Left ventricle myocardium inferior (tissue), 1 donor: ENCODE measurements around the gene STON2. TPM values are rescaled to one million over a fixed set of nuclear protein-coding genes. Genes with fewer than 3 reads are reported as not detected.

ENCODE experiments used
- DNase-seq: peaks from one replicate; pipeline ENCODE4 v3.0.0-alpha.2; 2020
- H3K27ac ChIP-seq: fragments of 200-600 bp; replicated peaks from 2 replicates; pipeline ENCODE4 v1.8.0; 2021
- H3K27me3 ChIP-seq: fragments of 200-600 bp; 2 replicates; pipeline ENCODE4 v1.8.0; 2021; ENCODE audit warnings: low read depth
- H3K36me3 ChIP-seq: fragments of 200-600 bp; 2 replicates; pipeline ENCODE4 v1.8.0; 2021
- H3K4me1 ChIP-seq: fragments of 200-600 bp; 2 replicates; pipeline ENCODE4 v1.8.0; 2021
- H3K4me3 ChIP-seq: fragments of 200-600 bp; 2 replicates; pipeline ENCODE4 v1.8.0; 2021; ENCODE audit warnings: mild to moderate bottlenecking, moderate library complexity
- H3K9me3 ChIP-seq: fragments of 200-600 bp; replicated peaks from 2 replicates; pipeline ENCODE4 v1.8.0; 2021
- CTCF ChIP-seq: fragments of 200-600 bp; IDR thresholded peaks from 2 replicates; pipeline ENCODE4 v1.8.0; 2021; ENCODE audit warnings: antibody characterized with exemption, mild to moderate bottlenecking, borderline replicate concordance
- intact Hi-C: fragments of 100-400 bp; cut with micrococcal nuclease; formaldehyde crosslinking; loops from one replicate; pipeline ENCODE4 v1.11.0; 2022
- total RNA-seq: library from RNA; stranded (reverse); fragmentation: NEBNext Ultra II Directional; extraction: Animal tissue kit (Norgen Biotek cat#: 25700); gene quantifications from one replicate; pipeline ENCODE4 v1.2.1, GENCODE V29; 2021
- donor health status: DM: no; HTN: yes; CAD: no; lungs with severe emphysema.

STON2 gene
- total RNA-seq, 1 donor from 2014 or later, result 8.3 TPM

- Histone ChIP-seq H3K27me3 (peaks cover under 1% of the 10 kb centered on the region), H3K4me1 (peaks cover 7% of the 10 kb centered on the region), H3K9me3 (no peaks in the 10 kb centered on the region), H3K4me3 (no peak overlapping the region), H3K27ac (no peak overlapping the region), H3K36me3 (no peaks in the 10 kb centered on the region)
- DNase-seq, result no peak
- intact Hi-C loops, result no loop called here
- no peak for TF ChIP-seq CTCF
Observed at GRCh38 chr14:81314443-81315175, 85.5 kb downstream of the STON2 start.

GRCh38 chr14:81313775-81314429, 86.2 kb downstream of the STON2 start:
- intact Hi-C loops, result no loop called here
- H3K36me3 ChIP-seq, result no peaks in the 10 kb centered on the region
- no peak overlapping the region for H3K27ac ChIP-seq
- DNase-seq, result no peak
- H3K4me1 ChIP-seq, result peaks cover 7% of the 10 kb centered on the region
- H3K4me3 ChIP-seq, result no peak overlapping the region
- H3K27me3 ChIP-seq, result peaks cover 5% of the 10 kb centered on the region
- no peaks in the 10 kb centered on the region for H3K9me3 ChIP-seq
- TF ChIP-seq CTCF, result no peak

- H3K4me3 ChIP-seq, result no peak overlapping the region
- intact Hi-C loops, result no loop called here
- H3K27ac ChIP-seq, result no peak overlapping the region
- no peaks in the 10 kb centered on the region for H3K9me3 ChIP-seq
- H3K27me3 ChIP-seq, result peaks cover 6% of the 10 kb centered on the region
- H3K4me1 ChIP-seq, result peaks cover 7% of the 10 kb centered on the region
- no peak for DNase-seq
- H3K36me3 ChIP-seq, result no peaks in the 10 kb centered on the region
- TF ChIP-seq CTCF, result no peak
Observed at GRCh38 chr14:81313200-81313599, 86.9 kb downstream of the STON2 start.

- no peaks in the 10 kb centered on the region for H3K36me3 ChIP-seq
- no peak for TF ChIP-seq CTCF
- DNase-seq, result no peak
- H3K27ac ChIP-seq, result no peak overlapping the region
- no peaks in the 10 kb centered on the region for H3K9me3 ChIP-seq
- intact Hi-C loops, result no loop called here
- no peak overlapping the region for H3K4me3 ChIP-seq
- peaks cover 7% of the 10 kb centered on the region for H3K4me1 ChIP-seq
- peaks cover 6% of the 10 kb centered on the region for H3K27me3 ChIP-seq
Observed at GRCh38 chr14:81312289-81312876, 87.7 kb downstream of the STON2 start.

GRCh38 chr14:81311778-81312177, 88.3 kb downstream of the STON2 start:
- Histone ChIP-seq H3K27ac (no peak overlapping the region), H3K4me1 (peaks cover 7% of the 10 kb centered on the region), H3K4me3 (no peak overlapping the region), H3K27me3 (peaks cover 6% of the 10 kb centered on the region), H3K9me3 (no peaks in the 10 kb centered on the region), H3K36me3 (no peaks in the 10 kb centered on the region)
- no peak for DNase-seq
- TF ChIP-seq CTCF, result no peak
- intact Hi-C loops, result no loop called here
